Nucleus accumbens (tissue), 56 donors: ENCODE results near the gene TFAP2E.
A peak's percentile ranks its signal among the peaks of the same experiment; 100 is the strongest.

Experiments
- DNase-seq, 56 donors: peaks; one replicate each; lab custom pipeline; 2025; lab: John Stamatoyannopoulos, UW

Gene TFAP2E

DNA sequence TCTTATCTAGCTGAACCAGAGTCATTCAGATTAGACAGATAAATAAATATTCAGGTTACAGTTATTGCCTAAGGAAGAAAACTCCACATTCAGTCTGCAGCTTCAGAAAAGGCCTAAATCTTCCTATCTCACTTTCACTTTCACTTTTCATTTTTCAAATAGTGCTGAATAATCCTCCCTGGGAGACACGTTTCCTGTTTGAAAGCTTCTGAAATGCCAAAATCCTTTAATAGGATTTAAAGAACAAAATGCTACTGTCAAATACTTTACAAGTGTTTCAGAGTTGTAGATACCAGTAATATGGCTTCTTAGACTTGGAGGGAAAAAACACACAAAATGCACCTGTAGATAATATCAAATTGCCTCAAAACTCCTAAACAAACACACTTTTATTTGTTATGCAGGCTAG is 64.3 kb downstream of the TFAP2E start:
- DNase-seq: no peak

DNA sequence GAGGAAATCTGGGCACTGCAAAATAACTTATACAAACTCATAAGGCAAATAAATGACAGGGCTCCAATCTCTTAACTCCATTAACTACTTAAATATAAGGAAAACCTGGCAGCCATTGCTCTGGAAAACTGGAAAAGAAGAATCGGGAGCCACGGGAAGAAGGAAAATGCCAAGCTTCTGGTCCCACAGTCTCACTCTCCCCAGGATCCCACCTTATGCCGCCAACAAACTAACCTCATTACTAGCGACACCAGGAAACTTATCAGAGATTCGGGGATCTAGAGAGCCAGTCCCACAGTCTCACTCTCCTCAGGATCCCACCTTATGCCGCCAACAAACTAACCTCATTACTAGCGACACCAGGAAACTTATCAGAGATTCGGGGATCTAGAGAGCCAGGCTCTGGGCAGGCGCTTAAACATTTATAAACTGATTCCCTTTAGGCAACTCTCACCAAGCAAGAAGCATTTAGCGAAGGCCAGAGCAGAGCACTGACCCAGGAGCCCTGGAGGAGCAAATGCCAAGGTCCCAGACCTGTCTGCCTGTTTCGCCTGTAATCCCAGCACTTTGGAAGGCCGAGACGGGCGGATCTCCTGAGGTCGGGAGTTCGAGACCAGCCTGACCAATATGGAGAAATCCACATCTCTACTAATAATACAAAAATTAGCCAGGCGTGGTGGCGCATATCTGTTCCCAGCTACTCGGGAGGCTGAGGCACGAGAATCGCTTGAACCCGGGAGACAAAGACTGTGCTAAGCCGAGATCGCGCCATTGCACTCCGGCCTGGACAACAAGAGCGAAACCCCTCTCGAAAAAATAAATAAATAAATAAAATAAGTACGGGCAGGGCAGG is 67.5 kb downstream of the TFAP2E start:
- DNase-seq: peak in 2 of 56 donors; percentile 17 to 22

DNA sequence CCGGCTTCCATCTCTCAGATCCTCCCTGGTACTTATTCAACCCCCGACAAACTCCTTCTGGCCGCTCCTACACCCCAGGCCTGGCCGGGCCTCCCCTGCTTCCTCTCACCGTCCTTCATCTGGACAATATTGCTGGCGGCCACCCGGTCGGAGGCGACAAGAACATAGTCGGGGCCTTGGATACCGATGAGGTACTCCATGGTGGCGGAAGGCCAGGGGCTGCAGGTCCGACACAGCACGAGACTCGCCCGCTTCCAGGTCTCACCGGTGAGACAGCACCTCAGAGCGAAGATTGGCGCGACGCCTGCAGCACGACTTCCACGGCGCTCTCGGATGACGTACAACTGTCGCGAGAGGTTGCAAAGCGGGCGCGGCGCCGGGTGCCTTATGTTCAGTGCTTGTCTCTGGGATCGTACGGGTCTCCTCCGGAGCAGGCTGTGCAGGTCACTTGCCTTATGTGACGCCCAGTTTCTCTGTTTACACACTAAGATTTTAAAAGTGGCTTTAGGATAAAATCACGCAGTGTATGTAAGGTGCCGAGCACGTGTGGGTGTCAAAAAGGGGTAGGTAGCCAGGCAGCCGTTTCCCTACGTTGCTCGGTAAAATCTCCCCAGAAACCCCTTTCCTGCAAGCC is 68.2 kb downstream of the TFAP2E start, which contains the start of gene PSMB2:
PSMB2 (minus strand) TSS at position 294 of the 634 bp plus-strand sequence; CDS start at position 200, 94 bp downstream.
- peak; percentile 35 to 96 (median 86) for DNase-seq

DNA sequence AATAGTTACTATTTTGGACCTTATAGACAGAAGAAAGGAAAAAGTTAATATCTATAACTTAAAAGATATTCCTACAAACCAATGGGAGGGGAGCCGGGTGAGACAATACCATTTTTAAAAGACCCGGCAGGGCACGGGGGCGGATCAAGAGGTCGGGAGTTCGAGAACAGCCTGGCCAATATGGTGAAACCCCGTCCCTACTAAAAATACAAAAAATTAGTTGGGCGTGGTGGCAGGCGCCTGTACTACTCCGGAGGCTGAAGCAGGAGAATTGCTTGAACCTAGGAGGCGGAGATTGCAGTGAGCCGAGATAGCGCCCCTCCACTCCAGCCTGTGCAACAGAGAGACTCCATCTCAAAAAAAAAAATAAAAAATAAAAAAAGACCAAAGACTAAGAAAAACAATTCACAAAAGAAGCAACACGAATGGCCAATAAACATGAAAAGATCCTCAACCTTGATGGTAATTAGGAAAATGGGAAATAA is 69.4 kb downstream of the TFAP2E start:
- DNase-seq: no peak

DNA sequence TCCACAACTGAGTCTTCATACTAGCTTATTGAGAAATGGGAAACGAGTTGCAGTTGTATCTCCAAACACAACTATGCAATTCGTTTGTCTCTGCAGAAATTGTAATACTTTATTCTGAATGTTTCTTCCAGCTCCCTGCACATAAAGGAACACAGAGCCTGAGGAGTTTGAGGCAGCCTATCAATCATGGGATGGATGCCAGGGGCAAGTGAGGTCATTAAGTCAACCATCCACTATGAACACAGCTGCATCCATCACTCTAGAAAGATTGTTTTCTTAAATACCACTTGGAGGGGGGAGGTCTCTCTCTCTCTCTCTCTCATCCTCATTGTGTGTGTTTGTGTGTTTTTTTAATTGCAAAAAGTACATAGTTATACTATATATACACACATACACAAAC is 71.1 kb downstream of the TFAP2E start:
- DNase-seq: no peak
